Skin of body (tissue), 2 donors: ENCODE results near the gene HDAC9. TPM values are rescaled to one million over a fixed set of nuclear protein-coding genes. Genes with fewer than 3 reads are reported as not detected.

Experiments
- DNase-seq: peaks from one replicate; lab custom pipeline; 2025; lab: John Stamatoyannopoulos, UW
- total RNA-seq: library from RNA; depleted of rRNA; stranded (reverse); fragments of >200 nt; gene quantifications from one replicate; pipeline ENCODE4 v1.2.3, GENCODE V29; 2014

The HDAC9 gene
- 28.2 TPM for total RNA-seq

GRCh38 chr7:18495412-18496340, at the start of gene HDAC9:
TSS of gene HDAC9 (plus strand) at chr7:18495749. CDS start at chr7:18496303, 554 bp downstream.
- DNase-seq: peak; percentile 59

DNA sequence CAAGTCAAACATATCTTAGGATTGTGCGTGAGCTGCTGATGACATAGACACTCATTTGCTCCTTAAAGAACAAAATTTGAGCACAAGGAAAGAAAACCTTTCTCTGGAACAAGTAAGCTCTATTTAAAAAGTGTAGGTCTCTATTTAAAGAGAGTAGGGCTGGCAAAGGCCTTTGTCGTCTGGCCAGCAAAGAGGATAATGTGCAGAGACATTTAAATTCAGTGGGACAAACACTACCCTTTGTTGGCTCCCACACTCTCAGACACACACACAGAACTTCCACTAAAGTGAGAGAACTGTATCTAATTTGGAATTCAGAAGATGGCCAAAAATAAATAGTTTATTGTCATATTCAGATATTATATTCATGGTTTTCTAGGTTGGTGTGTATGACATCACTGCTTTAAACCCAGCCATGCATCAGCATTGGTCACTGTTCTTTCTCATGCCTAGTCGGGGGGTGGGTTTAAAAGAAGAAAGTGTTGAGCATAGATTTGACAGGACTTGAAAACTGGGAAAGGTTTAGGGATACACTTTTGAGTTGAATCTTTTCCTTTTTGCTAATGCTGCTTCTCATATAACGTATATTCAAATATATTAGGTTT, 49.5 kb upstream of the HDAC9 start:
- DNase-seq: no peak

GRCh38 chr7:18450019-18450418, 45.5 kb upstream of the HDAC9 start:
- no peak for DNase-seq

- DNase-seq: no peak
Measured at GRCh38 chr7:18455606-18456005, 39.9 kb upstream of the HDAC9 start.

DNA sequence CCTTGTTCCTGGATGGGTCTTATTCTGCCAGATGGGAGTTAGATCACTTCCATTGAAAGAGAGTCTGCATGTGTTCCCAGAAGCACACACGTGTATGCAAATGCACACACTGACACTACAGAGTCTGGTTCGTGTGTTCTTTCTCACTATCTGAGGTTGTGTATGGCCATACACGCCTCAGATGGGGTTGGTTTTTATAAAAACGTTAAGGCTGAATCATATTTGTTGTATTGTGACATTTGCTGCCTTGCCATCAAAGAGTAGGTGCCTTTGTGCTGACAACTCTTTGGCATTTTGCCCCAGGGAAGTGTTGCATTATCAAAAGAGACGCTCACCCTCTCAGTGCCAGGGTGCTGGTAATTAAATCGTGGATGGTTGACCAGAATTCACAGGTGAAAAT, 37.7 kb upstream of the HDAC9 start:
- no peak for DNase-seq

GRCh38 chr7:18458830-18459229, 36.7 kb upstream of the HDAC9 start:
- DNase-seq: no peak

GRCh38 chr7:18459484-18460245, 35.9 kb upstream of the HDAC9 start:
- DNase-seq: no peak

- no peak for DNase-seq
Measured at GRCh38 chr7:18461785-18462467, 33.6 kb upstream of the HDAC9 start.

DNA sequence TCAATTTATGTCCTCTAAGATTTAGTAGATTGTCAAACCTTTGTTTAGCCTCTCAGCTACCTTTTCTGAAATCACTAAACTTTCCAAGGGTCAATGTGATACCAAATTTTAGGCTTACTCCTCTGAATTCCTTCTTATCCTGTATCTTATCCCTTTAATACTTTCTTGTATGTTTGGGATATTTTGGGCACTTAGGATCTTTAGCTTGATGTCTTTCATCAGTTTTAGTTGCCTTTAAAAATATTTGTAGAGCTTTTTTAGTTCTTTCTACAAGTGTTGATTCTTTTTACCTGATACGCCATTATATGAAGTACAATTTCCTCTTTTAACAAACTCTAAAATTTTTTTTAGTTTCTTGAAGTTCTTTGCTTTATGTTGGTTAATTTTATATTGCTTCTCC, 30.7 kb upstream of the HDAC9 start:
- no peak for DNase-seq

DNA sequence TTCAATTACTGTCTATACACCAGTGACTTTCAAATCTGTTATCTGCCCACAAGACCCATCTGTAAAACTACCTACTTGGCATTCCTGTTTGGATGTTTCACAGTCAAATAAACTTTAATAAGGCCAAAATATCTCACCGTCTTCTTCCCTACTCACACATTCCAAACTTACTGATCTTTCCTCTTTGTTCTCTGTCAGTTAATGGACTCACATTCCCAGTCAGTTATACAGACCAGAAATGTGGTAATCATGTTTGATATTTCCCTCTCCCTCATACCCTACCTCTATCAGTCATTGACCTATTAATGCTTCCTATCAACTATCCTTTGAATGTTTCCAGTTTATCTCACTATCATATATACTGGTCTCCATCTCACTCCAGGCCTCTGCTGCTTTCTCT, 28.5 kb upstream of the HDAC9 start:
- DNase-seq: no peak

DNA sequence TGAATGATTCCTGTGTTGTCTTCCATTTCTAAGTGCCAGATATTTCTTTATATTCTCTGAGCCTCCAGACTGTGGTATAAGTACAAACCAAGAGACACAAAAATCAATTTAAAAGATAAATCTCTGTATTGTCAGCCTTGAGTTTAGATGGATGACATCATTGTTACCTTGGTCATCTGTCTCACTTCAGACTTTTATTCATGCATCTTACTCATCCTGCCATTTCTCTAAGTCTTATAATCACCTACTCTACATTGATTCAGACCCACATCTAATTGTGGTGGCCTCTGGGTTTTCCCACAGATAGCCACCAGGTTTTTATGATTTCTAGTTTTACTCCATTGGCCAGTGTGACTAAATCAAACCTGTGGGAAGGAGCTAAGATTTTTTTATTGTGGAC, 26.8 kb upstream of the HDAC9 start:
- DNase-seq: no peak

GRCh38 chr7:18469316-18469715, 26.2 kb upstream of the HDAC9 start:
- DNase-seq: no peak

DNA sequence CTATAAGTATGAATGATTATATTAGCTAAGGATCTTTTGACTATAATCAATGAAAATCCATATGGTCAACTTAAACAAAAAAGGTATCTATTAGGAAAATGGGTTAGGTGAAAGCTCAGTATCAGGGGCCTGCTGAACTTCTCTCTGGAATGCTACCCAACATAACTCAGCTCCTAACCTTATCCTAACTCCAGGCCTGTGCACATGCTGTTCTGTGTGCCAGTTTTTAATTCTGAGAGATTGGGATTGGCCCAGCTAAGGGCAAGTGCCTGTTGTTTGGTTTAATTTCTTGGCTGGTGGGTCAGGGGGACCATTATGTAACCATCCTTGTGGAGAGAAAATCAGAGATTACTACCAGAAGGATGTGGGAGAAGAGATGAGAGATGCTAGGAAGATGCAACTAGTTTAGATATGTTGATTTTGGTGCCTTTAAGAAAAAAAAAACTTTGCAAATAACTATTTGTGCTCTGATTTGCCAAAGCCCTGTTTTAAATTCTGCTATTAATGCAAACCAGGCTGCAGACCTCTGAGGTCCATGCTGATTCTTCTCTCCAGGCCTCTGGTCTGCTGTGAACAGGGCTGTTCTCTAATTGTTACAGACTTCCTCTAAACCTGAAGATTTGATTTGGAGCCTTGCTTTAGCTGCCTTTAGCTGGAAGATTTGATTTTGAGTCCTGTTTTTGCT, 23.9 kb upstream of the HDAC9 start:
- no peak for DNase-seq

GRCh38 chr7:18472161-18472483, 23.4 kb upstream of the HDAC9 start:
- DNase-seq: no peak

GRCh38 chr7:18473119-18473518, 22.4 kb upstream of the HDAC9 start:
- DNase-seq: no peak

- no peak for DNase-seq
Measured at GRCh38 chr7:18474944-18475343, 20.6 kb upstream of the HDAC9 start.

DNA sequence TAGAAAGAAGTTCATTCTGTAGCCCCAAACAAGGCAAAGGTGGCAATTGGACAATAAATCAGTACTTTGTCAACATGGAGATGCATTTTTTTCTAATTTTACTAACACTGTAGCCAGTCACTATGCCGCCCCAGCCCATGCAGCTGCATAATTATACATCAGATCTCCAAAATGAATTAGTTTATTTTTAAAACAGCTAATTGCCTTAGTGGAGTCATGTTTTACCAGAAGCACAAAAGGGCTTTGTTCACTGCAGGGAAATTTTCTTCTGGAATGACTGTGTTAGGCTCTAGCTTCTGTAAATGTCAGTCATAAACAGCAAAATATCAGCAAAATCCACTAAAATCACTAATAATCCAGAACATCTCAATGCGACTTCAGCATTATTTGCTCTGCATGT, 20.1 kb upstream of the HDAC9 start:
- no peak for DNase-seq

GRCh38 chr7:18481776-18482175, 13.8 kb upstream of the HDAC9 start:
- DNase-seq: no peak

DNA sequence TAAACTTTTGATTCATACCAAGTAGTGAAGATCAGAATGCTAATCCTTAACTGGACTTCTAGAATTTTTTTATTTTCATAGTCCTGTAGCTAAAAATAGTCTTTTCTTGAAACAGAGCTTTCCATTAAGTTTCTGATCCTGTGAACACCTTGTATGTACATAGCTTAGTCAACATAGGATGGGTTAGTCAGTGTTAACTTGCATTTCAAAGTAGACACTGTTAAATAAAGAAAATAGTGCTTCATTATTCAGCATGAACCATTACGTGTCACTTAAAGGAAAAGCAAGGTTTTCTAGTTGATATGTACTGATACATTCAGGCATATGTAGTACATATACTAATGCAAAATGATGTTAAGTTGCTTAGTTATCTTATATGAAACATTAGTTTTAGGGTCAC, 7.5 kb upstream of the HDAC9 start:
- no peak for DNase-seq

DNA sequence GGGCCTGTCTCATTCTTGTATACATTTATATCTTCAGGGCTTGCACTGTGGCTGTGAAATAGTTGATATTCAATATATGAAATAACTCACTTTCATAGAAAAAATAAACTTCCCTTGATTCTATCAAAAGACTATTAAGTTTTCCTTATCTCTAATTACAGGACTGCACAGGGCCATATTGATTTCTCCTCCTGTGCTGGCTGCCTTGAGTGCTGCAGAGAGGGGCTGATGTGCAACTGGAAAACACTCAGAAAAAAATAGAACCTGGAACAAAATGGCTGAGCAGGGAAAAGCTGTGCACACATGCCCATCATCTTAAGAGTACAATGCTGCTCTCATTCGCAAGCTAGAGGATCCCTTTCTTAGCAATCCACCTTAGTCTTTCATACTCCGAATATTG, 5.9 kb upstream of the HDAC9 start:
- no peak for DNase-seq

GRCh38 chr7:18491871-18492270, 3.7 kb upstream of the HDAC9 start:
- no peak for DNase-seq
